Hippocampal formation (tissue), 2 donors: ENCODE measurements around the gene RUNDC3A.
A peak's percentile ranks its signal among the peaks of the same experiment; 100 is the strongest.

Experiments used
- DNase-seq, 2 donors: peaks; one replicate each; lab custom pipeline; 2025; lab: John Stamatoyannopoulos, UW

The RUNDC3A gene

DNA sequence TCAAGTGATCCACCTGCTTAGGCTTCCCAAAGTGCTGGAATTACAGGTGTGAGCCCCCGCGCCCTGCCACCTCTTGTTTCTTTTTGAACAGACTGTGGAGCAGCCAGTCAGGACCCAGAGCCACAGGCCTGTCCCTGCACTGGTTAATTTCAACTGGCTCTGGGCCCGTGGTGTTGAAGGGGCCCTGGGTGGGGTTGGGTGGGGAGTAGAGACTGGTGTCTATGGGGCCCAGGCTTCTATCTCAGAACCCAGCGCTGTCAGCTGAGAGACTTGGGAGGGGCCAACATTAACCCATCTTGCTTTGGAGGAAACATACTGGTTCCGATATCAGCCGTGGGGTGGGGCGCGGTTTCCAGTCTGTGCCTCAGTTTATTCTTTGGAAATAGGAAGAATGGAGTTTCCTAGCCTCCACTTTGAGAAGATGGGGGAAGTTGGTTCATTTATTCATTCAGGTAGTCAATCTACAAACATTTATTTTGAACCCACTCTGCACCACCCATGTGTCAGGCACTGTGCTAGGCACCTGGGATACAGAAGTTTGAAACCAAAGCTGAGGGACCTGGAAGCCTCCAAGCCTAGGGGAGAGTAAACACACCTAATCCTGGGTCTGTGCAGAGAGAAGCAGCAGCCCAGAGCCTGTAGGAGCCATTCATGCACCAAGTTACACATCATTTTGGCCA is 24.9 kb upstream of the RUNDC3A start:
- DNase-seq, result no peak

DNA sequence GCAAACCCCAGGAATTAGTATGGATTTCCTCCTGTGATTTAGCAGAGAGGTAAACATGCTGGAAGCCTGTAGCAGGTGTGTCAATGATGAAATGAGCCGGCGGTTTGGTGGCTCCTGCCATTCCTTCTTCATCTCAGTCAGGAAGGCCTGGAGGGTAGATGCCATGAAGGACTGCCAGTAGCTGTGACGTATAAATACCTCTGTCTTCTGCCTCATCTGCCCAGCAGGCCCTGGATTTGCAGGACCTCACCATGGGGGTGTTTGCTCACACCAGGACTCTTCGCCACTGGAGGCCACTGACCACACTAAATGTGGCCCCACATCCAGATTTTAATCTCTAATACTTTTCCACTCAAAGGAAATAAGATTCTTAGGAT is 24.4 kb upstream of the RUNDC3A start:
- no peak for DNase-seq

DNA sequence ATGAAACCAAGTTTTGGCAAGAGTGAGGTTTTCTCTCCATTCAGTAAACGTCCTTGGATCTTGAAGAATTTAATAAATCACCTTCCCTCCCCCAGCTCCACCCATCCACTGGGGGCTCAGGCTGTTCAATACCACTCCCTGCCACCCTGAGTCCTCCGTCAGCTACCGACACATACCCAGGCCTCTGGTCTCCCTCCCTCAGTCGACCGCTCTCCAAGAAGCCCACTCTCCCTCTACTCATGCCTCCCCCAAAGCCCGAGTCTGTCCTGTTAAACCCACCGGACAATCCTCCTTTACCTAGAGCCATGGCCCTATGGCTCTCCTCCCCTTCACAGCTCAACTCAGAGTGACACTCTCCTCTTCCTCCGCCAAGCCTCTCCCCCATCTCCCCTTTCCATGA is 20.8 kb upstream of the RUNDC3A start:
- no peak for DNase-seq

DNA sequence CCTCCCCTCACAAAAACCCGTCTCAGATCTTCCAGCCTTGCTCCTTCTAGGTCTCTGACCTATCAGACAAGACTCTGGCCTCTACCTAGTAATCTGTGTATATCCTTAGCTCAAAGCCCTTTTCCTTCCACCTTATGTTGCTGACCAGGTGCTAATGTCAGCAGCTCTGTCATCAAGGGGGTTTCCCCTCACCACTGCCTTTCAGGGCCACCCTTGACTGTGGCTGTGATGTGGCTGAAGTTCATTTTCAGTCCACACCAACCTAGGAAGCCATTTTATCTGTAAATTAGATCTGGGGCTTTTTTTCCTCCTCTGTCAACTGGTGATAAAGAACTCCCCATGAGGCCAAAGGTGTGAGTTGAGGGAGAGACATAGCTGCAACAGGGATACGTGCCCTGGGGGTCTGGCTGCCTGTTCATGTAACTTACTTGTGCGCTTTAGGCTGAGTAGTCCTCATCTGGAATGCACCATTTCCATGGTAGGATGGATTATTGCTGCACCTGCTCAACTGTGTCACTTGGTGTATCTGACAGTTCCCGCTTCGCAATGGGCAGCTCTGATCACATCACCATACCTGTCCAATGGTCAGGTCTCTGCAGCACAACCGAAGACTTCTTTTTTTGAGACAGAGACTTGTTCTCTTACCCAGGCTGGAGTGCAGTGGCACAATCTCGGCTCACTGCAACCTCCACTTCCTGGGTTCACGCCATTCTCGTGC is 14.7 kb upstream of the RUNDC3A start:
- DNase-seq, result no peak

DNA sequence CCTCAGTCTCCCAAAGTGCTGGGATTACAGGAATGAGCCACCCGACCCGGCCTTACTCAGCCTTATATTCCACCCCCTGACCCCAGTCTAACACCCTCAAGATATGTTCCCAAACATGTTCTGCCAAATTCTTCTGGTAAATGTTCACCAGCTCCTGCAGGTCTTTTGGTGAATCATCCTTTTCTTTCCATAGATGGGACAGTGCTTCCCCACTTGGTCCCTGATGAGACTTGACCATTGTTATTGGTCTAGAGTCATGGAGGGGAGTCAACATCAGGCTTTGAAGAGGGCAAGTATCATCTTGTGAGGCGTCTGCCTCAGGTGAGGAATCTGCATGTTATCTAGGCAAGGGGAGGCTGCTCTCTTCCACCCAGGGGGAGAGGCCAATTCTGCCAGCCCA is 10.4 kb upstream of the RUNDC3A start:
- DNase-seq, result no peak

DNA sequence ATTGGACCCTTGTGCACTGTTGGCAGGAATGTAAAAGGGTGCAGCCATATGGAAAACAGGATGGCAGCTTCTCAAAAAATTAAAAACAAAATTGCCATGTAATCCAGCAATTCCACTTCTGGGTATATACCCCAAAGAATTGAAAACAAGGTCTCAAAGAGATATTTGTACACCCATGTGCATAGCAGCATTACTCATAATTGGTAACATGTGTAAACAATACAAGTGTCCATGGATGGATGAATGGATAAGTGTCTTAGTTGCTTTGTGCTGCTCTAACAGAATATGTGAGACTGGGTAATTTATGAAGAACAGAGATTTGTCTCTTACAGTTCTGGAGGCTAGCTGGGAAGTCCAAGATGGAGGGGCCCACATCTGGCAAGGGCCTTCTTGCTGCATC is 3.8 kb upstream of the RUNDC3A start:
- DNase-seq, result no peak

DNA sequence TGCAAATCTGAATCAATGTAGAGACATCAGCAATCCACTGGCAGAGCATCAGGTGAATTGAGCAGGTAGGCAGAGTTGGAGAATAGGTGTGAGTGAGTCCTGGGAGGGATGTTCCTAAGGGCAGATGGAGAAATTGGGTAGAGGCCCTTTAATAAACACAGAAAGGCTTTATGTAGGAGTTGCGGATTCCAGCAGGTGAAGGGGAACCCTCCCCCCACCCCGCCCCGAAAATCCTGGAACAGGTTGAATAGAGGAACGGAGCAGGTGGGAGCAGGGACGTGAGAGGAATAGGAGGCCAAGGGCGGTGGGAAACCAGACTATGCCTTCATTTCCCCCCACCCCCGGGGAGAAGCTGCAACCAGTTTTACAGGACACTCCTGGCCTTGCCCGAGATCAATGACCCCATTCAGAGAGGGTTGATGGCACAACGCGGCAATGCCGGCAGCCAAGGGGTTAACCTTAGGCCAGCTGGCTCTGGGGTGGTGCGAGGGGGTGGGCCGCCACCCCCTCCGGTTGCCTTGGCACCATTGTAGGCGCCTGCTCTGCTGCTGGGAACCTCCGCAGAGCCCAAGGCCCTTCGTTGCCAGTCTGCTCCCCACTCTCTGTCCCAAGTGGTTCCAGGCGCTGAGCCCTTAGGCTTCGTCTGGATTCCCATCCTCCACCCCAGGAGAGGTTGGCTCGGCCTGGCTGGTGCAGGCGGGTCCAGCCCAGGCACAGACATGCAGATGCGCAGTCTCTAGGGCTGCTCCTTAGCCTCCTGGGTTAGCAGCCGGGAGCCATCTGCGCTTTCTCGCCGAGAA is 814 bp upstream of the RUNDC3A start:
- peak; percentile 73 to 79 for DNase-seq

DNA sequence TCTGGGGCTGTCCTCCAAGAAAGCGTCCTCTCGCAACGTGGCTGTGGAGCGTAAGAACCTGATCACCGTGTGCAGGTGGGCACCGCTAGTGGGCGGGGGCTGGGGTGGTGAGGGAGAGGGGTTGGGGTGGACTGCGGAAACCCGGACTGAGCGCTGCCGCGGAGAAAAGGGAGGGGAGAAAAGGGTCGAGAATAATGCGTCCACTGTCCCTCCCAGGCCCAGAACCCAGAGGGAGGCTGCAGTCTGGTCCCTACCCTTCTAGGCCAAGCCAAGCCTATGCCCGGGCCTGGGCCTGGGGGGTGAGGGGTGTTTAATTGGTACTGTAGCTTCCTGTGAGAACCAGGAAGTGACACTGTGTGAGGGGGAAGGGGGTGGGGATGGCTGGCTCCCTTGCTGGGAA is 464 bp downstream of the RUNDC3A start:
- DNase-seq, result peak; percentile 41 to 44

DNA sequence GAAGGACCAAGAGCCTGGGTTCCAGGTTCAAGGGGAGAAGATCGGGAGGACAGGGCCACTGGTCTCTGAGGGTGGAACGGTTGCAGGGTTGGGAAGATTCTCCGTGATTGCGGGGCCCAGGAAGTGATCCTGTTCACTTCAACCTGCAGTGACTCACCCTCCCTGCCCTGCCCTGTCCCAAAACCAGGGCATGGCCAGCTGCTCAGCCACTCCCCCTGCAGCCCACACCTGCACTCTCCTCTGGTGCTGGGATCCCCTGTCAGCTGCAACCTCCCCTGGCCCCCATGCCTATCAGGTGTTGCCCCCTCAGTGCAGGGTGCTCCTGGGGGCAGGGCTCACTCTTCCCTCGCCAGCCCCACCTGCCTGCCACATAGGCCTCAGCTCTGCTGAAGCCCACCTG is 1.1 kb downstream of the RUNDC3A start:
- no peak for DNase-seq

DNA sequence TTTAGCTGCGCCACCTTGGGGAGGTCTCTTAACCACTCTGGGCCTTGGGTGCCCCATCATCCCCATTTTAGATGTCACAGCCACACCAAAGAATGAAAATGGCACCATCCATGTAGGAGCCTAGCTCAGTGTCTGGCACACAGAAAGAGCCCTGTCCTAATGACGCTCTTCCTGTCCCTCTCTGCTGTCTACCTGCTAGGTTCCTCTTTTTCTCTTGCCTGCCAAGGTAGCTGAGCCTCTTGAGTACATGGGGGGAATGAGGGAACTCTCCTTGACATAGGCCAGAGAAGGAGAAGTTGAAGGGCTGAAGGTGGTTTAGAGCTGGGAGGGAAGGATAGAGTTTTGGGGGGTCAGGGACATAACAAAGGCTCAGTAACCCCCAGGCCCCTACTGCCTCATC is 1.8 kb downstream of the RUNDC3A start:
- DNase-seq, result no peak

DNA sequence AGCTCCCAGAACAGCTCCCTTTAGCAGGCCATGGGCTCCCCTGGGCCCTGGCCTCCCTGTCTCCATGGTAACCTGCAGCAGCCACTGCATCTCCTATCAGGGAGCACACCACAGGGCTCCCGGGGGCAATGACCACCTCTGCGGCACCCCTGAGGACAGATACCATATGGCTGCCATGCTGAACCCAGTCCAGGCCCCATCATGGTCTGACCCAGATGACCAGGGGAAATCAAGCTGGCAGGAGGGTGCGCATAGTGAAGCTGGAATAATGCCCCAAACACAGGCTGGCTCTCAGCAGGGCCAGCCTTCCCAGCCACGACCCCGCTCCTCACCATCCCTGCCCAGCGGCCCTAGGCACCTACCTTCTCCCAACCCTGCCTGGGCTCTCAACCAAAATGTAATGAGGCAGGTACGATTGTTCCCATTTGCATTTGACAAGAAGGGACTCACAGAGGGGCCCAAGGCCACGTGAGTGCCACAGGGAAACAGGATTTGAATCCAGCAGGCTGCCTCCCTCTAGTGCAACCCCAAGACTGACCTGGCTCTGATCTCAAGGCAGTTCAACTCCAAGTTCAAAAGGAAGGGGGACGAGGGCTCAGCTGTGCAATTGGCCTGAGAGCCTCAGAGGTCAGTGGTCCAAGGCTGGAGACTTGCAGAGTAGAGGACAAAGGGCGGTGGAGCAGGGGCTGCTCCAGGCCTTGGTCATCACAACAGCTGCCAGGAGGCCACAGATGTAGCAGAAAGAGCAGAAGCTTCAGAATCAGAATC is 2.4 kb downstream of the RUNDC3A start:
- DNase-seq, result no peak

DNA sequence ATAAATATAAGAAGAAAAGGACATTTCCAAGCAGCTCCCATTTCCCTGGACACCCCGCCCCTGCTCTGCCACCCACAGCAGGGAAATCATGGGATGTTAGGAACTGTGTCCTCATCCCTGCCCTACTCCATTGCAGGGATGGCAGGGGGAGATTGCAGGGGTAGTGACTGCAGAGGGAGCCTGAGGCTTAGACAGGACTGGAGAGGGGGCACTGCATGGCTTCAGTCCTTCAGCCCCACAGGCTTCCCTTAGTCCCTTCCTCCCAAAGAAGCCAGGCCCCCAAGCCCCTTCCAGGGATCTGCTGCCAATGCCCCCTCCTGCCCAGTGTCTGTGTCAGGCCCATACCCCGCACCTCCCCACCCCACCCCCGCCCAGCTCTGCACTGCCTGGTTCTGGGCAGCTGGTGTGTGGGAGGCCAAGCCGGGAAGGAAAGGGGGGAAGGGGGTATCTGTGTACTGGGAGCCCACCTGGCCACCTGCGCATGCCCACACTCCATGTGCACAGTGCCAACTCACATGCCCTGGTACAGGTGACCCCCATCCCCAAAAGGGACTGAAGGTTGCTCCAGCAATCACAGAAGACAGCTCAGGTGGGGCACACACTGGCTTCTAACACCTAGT is 3.3 kb downstream of the RUNDC3A start:
- DNase-seq, result no peak

DNA sequence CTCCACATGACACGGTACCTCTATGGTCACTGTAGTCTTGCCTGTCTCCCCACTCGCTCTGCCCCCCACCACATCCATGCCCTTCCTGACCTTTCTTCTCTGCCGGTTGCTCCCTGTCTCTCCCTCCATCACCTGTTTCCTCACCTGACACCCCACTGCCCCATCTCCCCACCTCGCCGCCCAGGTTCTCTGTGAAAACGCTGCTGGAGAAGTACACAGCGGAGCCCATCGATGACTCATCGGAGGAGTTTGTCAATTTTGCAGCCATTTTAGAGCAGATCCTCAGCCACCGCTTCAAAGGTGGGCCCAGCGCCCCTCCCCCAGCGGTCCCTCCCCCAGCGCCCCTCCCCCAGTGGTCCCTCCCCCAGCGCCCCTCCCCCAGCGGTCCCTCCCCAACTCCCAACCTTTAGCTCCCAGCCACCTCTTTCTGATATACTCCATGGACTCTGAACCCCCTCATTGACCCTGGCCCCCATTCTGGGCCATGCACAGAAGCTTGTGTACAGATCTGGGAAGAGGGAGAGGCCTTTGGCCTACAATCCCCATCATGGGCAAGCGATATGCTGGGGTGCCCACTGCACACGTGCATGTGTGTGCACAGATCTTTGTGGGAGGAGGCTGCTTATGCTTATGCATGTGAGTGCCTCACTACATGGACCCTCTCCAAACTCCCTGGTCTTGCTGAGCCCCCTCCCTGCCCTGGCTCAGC is 4.1 kb downstream of the RUNDC3A start:
- DNase-seq, result no peak

DNA sequence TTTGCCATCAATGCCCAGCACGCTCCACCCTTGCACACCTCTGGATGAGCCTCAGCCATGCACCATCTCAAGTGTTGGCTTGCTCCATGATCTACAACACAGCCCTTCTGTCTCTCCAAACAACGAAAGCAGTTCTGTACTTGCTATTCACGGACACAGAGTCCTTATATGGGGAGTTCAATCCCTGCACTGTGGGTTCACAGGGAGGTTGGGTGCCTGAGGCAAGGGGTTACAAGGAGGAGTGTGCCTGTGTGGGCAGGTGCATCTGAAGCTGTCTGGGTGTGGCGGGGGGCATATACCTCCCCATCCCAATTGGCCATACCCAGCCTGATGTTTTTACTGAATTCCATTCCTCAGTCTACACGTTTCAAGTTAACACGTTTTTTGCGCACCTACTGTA is 5.6 kb downstream of the RUNDC3A start:
- DNase-seq, result no peak

DNA sequence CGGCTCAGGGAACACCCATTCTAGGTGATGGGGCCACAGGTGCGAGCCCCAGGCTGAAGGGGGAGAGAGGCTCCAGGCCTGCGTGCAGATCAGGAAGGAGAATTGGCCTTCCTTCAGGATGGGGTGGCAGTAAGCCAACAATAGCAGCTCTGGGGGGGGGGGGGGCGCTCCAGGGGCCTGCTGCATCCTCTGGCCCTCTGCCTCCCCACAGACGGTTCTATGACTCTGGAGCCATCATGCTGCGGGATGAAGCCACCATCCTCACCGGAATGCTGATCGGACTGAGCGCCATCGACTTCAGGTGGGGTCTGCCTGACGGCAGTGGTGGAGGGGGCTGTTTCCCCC is 6.1 kb downstream of the RUNDC3A start:
- no peak for DNase-seq

DNA sequence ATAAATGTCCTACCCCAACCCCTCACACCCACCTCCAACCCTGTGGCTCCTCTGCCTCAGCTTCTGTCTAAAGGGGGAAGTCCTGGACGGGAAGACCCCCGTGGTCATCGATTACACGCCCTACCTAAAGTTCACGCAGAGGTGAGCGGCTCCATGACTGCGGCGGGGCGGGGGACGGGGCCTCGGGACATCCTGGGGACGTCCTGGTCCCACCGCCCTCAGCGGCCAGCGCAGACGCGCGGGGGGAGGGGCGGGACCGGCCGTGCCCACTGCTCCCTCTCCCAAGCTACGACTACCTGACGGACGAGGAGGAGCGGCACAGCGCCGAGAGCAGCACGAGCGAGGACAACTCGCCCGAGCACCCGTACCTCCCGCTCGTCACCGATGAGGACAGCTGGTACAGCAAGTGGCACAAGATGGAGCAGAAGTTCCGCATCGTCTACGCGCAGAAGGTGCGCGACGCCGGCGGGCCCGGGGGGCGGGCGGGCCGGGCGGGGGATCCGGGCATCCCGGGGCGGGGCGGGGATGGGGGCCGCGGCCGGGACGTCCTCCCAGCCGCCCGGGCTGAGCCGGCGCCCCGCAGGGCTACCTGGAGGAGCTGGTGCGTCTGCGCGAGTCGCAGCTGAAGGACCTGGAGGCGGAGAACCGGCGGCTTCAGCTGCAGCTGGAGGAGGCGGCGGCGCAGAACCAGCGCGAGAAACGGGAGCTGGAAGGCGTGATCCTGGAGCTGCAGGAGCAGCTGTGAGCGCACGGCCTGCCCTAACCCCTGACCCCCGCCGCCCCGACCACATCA is 6.7 kb downstream of the RUNDC3A start:
- DNase-seq, result no peak

DNA sequence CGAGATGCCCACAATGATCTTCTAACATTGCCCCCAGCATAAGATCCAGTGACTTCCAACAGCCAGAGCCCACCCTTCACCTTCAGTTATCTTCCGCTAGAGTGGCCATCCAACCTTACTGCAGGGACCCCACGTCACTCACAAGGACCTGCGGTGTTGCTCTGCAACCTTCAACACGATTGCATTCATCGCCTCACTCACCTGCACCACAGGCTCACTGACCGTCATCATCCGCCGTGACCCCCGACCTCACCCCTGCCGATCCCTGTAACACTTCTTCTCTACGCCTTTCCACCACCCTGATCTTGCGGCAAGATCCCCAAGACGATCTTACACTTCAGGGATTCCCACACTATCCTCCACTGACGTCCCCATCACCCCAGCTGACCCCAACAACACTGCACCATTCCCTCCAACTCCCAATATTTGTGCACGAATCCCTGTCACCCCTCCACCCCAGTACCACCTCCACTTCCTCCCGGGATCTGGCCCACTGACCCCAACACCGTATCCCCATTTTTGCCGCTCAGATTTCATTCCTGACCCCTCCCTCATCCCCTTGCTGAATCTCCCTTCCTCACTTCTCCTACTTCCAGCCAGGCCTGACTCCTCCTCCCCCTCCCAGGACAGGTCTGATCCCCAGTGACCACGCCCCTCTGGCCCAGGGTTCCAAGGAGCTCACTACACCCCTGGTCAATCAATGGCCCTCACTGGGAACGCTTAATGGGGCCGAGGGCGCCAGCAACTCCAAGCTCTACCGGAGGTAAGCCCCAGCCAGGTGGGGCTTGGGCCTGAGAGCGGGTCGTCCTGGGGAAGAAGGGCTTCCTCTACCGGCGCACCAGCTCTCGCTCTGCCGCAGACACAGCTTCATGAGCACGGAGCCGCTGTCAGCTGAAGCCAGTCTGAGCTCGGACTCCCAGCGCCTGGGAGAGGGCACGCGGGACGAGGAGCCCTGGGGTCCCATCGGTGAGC is 7.6 kb downstream of the RUNDC3A start:
- no peak for DNase-seq

DNA sequence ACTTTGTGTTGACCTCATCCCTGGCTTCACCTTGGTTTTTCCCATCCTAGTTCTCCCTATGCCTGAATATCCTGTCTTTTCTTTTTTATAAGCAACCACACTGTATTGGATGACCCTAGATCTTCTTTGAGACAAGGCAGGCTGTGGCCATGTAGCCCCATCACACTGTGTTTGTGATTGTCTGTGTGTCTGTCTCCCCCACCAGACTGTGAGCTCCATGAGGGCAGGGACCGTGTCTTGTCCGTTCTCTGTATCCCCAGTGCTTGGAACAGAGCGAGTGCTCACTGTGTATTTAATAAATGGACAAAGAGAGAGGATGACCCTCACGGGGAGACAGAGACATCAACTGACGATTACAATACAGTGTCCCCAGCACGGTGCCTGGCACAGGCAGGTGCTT is 9.1 kb downstream of the RUNDC3A start:
- DNase-seq, result no peak
